ENCODE results near the gene HASPIN.

The HASPIN gene

GRCh38 chr17:3750926-3751325, 27.2 kb downstream of the HASPIN start:
- Histone ChIP-seq H2AFZ (ENCODE audit: low read depth, low read length) (no peak overlapping the region), H3K36me3 (ENCODE audit: insufficient read depth, low read length) (no peaks in the 10 kb centered on the region), H3K4me3 (ENCODE audit: low read length) (no peak overlapping the region), H3K4me1 (ENCODE audit: insufficient read depth, low read length) (no peaks in the 10 kb centered on the region), H3K9me3 (ENCODE audit: low read length) (no peaks in the 10 kb centered on the region), H3K27me3 (ENCODE audit: insufficient read depth, low read length) (peaks cover 17% of the 10 kb centered on the region)

- Histone ChIP-seq H3K9me3 (ENCODE audit: low read length) (no peaks in the 10 kb centered on the region), H3K27me3 (ENCODE audit: insufficient read depth, low read length) (peaks cover 17% of the 10 kb centered on the region), H3K4me1 (ENCODE audit: insufficient read depth, low read length) (no peaks in the 10 kb centered on the region), H3K4me3 (ENCODE audit: low read length) (no peak overlapping the region), H3K36me3 (ENCODE audit: insufficient read depth, low read length) (no peaks in the 10 kb centered on the region), H2AFZ (ENCODE audit: low read depth, low read length) (no peak overlapping the region)
These were observed 28.1 kb downstream of the HASPIN start for GRCh38 chr17:3751836-3752235.

- H3K4me1 ChIP-seq (ENCODE audit: insufficient read depth, low read length), result no peaks in the 10 kb centered on the region
- H3K4me3 ChIP-seq (ENCODE audit: low read length), result no peak overlapping the region
- peaks cover 17% of the 10 kb centered on the region for H3K27me3 ChIP-seq (ENCODE audit: insufficient read depth, low read length)
- no peaks in the 10 kb centered on the region for H3K36me3 ChIP-seq (ENCODE audit: insufficient read depth, low read length)
- no peaks in the 10 kb centered on the region for H3K9me3 ChIP-seq (ENCODE audit: low read length)
- no peak overlapping the region for H2AFZ ChIP-seq (ENCODE audit: low read depth, low read length)
These were observed 29.9 kb downstream of the HASPIN start for GRCh38 chr17:3753624-3754023.

- Histone ChIP-seq H3K9me3 (ENCODE audit: low read length) (no peaks in the 10 kb centered on the region), H3K36me3 (ENCODE audit: insufficient read depth, low read length) (no peaks in the 10 kb centered on the region), H3K27me3 (ENCODE audit: insufficient read depth, low read length) (peaks cover 17% of the 10 kb centered on the region), H3K4me1 (ENCODE audit: insufficient read depth, low read length) (no peaks in the 10 kb centered on the region), H2AFZ (ENCODE audit: low read depth, low read length) (no peak overlapping the region), H3K4me3 (ENCODE audit: low read length) (no peak overlapping the region)
These were observed 30.4 kb downstream of the HASPIN start for GRCh38 chr17:3754066-3754457.

GRCh38 chr17:3754458-3755334, 31.0 kb downstream of the HASPIN start:
- no peaks in the 10 kb centered on the region for H3K4me1 ChIP-seq (ENCODE audit: insufficient read depth, low read length)
- H2AFZ ChIP-seq (ENCODE audit: low read depth, low read length), result no peak overlapping the region
- peaks cover 17% of the 10 kb centered on the region for H3K27me3 ChIP-seq (ENCODE audit: insufficient read depth, low read length)
- H3K4me3 ChIP-seq (ENCODE audit: low read length), result no peak overlapping the region
- H3K36me3 ChIP-seq (ENCODE audit: insufficient read depth, low read length), result no peaks in the 10 kb centered on the region
- no peaks in the 10 kb centered on the region for H3K9me3 ChIP-seq (ENCODE audit: low read length)

- Histone ChIP-seq H3K4me3 (ENCODE audit: low read length) (no peak overlapping the region), H3K27me3 (ENCODE audit: insufficient read depth, low read length) (peaks cover 13% of the 10 kb centered on the region), H2AFZ (ENCODE audit: low read depth, low read length) (no peak overlapping the region), H3K9me3 (ENCODE audit: low read length) (no peaks in the 10 kb centered on the region), H3K4me1 (ENCODE audit: insufficient read depth, low read length) (no peaks in the 10 kb centered on the region), H3K36me3 (ENCODE audit: insufficient read depth, low read length) (no peaks in the 10 kb centered on the region)
These were observed 31.8 kb downstream of the HASPIN start for GRCh38 chr17:3755335-3756030.

GRCh38 chr17:3759597-3760216, 36.0 kb downstream of the HASPIN start:
- no peaks in the 10 kb centered on the region for H3K36me3 ChIP-seq (ENCODE audit: insufficient read depth, low read length)
- H2AFZ ChIP-seq (ENCODE audit: low read depth, low read length), result no peak overlapping the region
- peaks cover 3% of the 10 kb centered on the region for H3K27me3 ChIP-seq (ENCODE audit: insufficient read depth, low read length)
- H3K9me3 ChIP-seq (ENCODE audit: low read length), result no peaks in the 10 kb centered on the region
- no peak overlapping the region for H3K4me3 ChIP-seq (ENCODE audit: low read length)
- no peaks in the 10 kb centered on the region for H3K4me1 ChIP-seq (ENCODE audit: insufficient read depth, low read length)

- Histone ChIP-seq H2AFZ (ENCODE audit: low read depth, low read length) (no peak overlapping the region), H3K9me3 (ENCODE audit: low read length) (no peaks in the 10 kb centered on the region), H3K36me3 (ENCODE audit: insufficient read depth, low read length) (no peaks in the 10 kb centered on the region), H3K4me1 (ENCODE audit: insufficient read depth, low read length) (no peaks in the 10 kb centered on the region), H3K27me3 (ENCODE audit: insufficient read depth, low read length) (no peaks in the 10 kb centered on the region), H3K4me3 (ENCODE audit: low read length) (no peak overlapping the region)
These were observed 37.6 kb downstream of the HASPIN start for GRCh38 chr17:3761036-3761917.

GRCh38 chr17:3761918-3762380, 38.2 kb downstream of the HASPIN start:
- no peak overlapping the region for H3K4me3 ChIP-seq (ENCODE audit: low read length)
- H3K4me1 ChIP-seq (ENCODE audit: insufficient read depth, low read length), result no peaks in the 10 kb centered on the region
- H2AFZ ChIP-seq (ENCODE audit: low read depth, low read length), result no peak overlapping the region
- no peaks in the 10 kb centered on the region for H3K9me3 ChIP-seq (ENCODE audit: low read length)
- no peaks in the 10 kb centered on the region for H3K36me3 ChIP-seq (ENCODE audit: insufficient read depth, low read length)
- H3K27me3 ChIP-seq (ENCODE audit: insufficient read depth, low read length), result no peaks in the 10 kb centered on the region

GRCh38 chr17:3762922-3763776, 39.4 kb downstream of the HASPIN start:
- Histone ChIP-seq H3K4me1 (ENCODE audit: insufficient read depth, low read length) (no peaks in the 10 kb centered on the region), H2AFZ (ENCODE audit: low read depth, low read length) (no peak overlapping the region), H3K9me3 (ENCODE audit: low read length) (no peaks in the 10 kb centered on the region), H3K36me3 (ENCODE audit: insufficient read depth, low read length) (no peaks in the 10 kb centered on the region), H3K27me3 (ENCODE audit: insufficient read depth, low read length) (peaks cover under 1% of the 10 kb centered on the region), H3K4me3 (ENCODE audit: low read length) (no peak overlapping the region)

- H3K27me3 ChIP-seq (ENCODE audit: insufficient read depth, low read length), result peaks cover 7% of the 10 kb centered on the region
- no peaks in the 10 kb centered on the region for H3K4me1 ChIP-seq (ENCODE audit: insufficient read depth, low read length)
- no peaks in the 10 kb centered on the region for H3K9me3 ChIP-seq (ENCODE audit: low read length)
- no peaks in the 10 kb centered on the region for H3K36me3 ChIP-seq (ENCODE audit: insufficient read depth, low read length)
- no peak overlapping the region for H3K4me3 ChIP-seq (ENCODE audit: low read length)
- H2AFZ ChIP-seq (ENCODE audit: low read depth, low read length), result no peak overlapping the region
These were observed 40.1 kb downstream of the HASPIN start for GRCh38 chr17:3763777-3764170.

- no peaks in the 10 kb centered on the region for H3K9me3 ChIP-seq (ENCODE audit: low read length)
- no peaks in the 10 kb centered on the region for H3K36me3 ChIP-seq (ENCODE audit: insufficient read depth, low read length)
- peaks cover 7% of the 10 kb centered on the region for H3K27me3 ChIP-seq (ENCODE audit: insufficient read depth, low read length)
- H2AFZ ChIP-seq (ENCODE audit: low read depth, low read length), result no peak overlapping the region
- H3K4me3 ChIP-seq (ENCODE audit: low read length), result no peak overlapping the region
- H3K4me1 ChIP-seq (ENCODE audit: insufficient read depth, low read length), result peaks cover 7% of the 10 kb centered on the region
These were observed 42.3 kb downstream of the HASPIN start for GRCh38 chr17:3765981-3766380.

Data from neuron (in vitro differentiated cells).